Activated CD4-positive, alpha-beta T cell treated with anti-CD3 and anti-CD28 coated beads for 48 hours (primary cell): Measurements from ENCODE around the gene AGL.
"Not testable (repeated sequence)": the region's sequence is repeated elsewhere in the genome, so short reads cannot be mapped to it uniquely, and the experiment has no call there.

Experiments
- DNase-seq: peaks from one replicate; pipeline ENCODE4 v3.0.0-alpha.2; 2020

Gene AGL

DNA sequence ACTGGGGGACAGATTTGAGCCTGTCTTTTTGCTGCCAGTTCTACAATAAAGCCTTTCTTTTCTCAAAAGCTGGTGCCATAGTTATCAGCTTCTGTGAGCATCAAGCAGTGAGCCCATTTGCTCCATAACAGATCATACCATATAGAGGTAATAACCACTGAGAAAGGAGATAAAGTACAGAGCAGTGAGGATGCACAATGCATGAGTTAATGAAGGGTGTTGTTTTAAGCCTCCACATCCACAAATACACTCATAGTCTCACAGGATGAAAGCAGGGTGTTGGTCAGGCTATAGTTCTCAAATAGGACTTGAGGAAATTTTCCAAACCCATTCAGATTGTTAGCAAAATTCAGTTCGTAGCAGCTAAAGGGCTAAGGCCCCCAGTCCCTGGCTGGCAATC lies 94.0 kb downstream of the AGL start:
- DNase-seq: no peak

DNA sequence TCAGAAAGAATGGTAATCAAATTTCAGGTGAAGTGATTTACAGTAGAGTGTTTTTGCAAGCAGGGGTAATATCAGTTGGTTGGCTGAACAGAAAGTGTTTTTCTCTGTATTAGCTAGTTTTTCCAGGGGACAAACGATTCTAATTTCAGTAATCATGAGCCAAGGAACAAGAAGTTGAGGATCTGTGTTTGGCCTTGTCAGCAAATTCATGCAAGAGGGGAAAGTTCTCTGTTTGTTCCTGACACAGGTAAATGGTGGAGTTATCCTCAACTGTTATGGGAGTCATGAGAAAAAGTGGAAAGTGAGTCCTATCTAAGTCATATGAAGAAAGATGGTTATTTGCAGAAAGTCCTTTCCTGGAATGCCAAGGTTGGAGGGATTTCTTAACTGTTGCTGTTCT lies 95.0 kb downstream of the AGL start:
- DNase-seq: no peak

- no peak for DNase-seq
Observed at GRCh38 chr1:99950486-99950885, 100.3 kb downstream of the AGL start.

- DNase-seq: no peak
Observed at GRCh38 chr1:99952522-99952921, 102.4 kb downstream of the AGL start.

- DNase-seq: no peak
Observed at GRCh38 chr1:99955375-99955774, 105.2 kb downstream of the AGL start.

GRCh38 chr1:99956755-99957154 lies 106.6 kb downstream of the AGL start:
- DNase-seq: no peak

DNA sequence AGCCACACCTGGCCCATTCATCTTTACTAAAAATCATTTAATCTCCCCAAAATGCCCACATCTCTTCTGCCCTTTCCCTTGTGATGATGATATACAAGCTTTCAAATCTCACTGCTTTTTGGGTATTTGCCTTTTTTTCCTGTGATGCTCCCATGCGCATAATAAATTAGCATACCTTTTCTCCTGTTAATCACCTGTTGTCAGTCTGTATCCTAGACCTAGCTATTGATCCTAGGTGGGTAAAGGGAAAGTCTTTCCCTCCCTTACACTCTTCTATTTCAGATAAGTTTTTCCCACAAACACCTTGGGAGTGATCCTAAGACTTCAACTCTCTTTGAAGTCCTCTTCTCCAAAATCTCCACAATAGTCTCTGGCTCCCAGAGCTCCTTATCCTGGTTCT lies 107.7 kb downstream of the AGL start:
- no peak for DNase-seq

DNA sequence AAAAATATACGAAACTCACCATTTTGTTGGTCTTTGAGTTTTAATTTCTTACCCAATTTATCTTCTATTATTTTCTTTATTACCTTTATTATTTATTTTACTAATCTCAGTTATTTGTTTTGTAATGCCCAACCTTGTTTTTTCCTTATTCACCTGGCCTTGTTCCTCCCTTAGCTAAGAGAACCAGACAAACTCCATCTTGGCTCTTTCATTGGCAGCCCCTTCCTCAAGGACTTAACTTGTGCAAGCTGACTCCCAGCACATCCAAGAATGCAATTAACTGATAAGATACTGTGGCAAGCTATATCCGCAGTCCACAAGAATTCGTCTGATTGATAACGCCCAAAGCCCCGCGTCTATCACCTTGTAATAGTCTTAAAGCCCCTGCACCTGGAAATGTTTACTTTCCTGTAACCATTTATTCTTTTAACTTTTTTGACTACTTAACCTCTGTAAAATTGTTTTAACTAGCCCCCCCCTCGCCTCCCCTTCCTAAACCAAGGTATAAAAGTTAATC lies 109.1 kb downstream of the AGL start:
- DNase-seq: not testable (repeated sequence)

- not testable (repeated sequence) for DNase-seq
Observed at GRCh38 chr1:99960260-99960659, 110.1 kb downstream of the AGL start.

GRCh38 chr1:99963041-99963795 lies 113.1 kb downstream of the AGL start:
- no peak for DNase-seq

DNA sequence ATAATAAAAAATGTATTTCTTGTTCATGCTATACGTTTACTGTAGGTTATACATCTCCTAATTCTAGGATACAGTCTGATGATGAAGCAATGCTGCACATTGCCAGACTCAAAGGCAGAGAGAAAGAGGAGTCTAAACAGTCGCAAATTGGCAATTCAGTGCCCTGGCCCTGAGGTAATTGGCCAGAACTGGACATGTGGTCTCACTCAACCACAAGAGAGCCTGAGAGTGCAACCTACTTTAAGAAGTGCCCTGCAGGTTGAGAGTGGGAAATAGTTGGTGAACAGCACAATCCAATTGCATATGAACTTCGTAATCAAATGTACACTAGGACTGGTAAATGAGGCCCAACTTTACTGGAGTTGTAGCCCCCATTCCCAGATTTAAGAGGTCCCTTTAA lies 114.6 kb downstream of the AGL start:
- no peak for DNase-seq

DNA sequence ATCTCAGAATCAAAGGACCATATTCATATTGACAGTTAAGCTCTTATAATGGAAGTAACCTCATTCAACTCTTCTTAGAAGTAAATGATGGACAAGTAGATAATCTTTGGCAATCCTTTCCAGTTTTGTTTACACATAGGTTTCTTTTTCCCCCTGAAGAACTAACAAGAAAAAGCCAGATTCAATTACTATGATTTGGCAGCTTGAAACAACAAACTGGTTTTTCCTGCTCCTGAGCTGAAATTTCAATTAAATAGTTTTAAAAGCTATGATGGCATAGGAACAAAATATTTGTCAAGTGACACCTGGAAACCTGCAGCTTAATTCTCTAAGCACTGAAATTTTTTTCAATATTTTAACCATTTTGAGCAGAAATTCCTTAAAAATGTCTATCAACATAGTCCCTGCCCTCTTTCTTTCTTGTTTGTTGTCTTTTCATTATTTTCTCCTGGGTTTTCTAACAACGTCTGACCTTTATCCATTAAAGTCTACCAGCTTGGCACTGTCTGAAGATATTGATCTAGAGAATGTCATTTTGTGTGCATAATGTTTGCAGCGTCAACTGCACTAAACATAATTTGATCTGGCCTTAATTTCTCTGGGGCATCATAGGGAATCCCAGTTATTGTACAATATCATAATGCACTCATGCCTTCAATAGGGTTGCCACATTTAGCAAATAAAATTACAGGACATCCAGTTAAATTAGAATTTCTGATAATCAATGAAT lies 115.7 kb downstream of the AGL start:
- no peak for DNase-seq

- no peak for DNase-seq
Observed at GRCh38 chr1:99968214-99968613, 118.1 kb downstream of the AGL start.

- DNase-seq: no peak
Observed at GRCh38 chr1:99969260-99969728, 119.1 kb downstream of the AGL start.

DNA sequence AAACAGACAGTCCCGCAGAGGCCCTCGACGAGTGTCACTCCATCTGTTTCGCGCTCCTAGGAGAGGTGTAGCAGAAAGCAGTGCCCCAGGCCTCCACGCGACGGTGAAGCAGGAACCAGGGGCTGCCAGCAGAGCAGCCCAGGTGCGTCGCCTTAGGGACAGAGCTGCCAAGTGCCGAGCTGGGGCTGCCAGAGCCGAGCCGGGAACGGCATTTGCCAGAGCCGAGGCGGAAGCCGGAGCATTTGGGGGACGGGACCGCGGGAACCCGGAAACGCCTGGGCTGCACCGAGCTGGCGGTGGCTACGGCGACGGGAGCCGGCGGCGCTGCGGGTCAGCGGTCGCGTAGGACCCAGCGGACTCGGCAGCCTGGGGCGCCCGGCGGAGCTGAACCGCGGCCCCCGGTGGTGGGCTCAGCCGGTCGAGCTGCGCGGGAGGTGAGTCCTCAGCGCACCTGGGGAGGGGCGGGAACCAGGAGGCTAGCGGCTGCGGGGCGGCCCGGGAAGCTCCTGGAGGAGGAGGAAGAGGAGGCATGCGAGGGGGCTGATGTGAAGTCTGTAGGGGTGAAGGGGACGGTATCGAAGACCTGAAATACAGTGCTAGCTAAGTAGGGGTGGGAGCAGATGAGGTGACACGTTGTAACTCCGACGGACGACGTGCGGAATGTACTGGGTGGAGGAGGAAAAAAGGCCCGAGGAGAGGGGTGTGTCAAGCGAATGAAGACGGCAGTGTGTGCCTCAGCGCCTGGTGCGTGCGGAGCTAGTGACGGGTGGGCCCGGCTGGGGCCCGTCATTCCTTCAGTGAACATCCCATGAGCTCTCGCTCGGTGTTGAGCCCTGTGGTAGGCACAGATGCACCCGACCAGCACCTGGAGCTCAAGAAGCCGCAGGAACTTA lies 119.8 kb downstream of the AGL start, which contains the start of gene SLC35A3:
Gene SLC35A3 (plus strand): TSS at position 268 of the 893 bp plus-strand sequence. CDS start 23,559 bp downstream, outside the sequence.
- DNase-seq: peak; percentile 89

GRCh38 chr1:99970713-99971255 lies 120.6 kb downstream of the AGL start:
- no peak for DNase-seq

DNA sequence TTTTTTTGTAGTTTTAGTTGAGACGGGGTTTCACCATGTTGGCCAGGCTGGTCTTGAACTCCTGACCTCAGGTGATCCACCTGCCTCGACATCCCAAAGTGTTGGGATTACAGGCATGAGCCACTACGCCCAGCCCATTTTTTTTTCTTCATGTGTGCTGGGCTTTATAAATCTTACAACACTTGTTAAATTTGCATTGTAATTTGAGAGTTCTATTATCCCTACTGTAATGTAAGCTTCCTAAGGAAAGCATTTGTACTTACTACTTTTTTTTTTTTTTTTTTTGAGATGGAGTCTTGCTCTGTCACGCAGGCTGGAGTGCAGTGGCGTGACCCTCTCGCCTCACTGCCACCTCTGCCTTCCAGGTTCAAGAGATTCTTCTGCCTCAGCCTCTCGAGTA lies 121.9 kb downstream of the AGL start:
- DNase-seq: not testable (repeated sequence)
